COLO829 (cell line): Measurements from ENCODE around the gene SGSM1.

ENCODE experiments used
- DNase-seq: peaks from one replicate; pipeline ENCODE4 v3.0.0; 2012; ENCODE audit warnings: low spot score

The SGSM1 gene

GRCh38 chr22:24952837-24953383, 146.9 kb downstream of the SGSM1 start:
- peak; percentile 58 for DNase-seq

DNA sequence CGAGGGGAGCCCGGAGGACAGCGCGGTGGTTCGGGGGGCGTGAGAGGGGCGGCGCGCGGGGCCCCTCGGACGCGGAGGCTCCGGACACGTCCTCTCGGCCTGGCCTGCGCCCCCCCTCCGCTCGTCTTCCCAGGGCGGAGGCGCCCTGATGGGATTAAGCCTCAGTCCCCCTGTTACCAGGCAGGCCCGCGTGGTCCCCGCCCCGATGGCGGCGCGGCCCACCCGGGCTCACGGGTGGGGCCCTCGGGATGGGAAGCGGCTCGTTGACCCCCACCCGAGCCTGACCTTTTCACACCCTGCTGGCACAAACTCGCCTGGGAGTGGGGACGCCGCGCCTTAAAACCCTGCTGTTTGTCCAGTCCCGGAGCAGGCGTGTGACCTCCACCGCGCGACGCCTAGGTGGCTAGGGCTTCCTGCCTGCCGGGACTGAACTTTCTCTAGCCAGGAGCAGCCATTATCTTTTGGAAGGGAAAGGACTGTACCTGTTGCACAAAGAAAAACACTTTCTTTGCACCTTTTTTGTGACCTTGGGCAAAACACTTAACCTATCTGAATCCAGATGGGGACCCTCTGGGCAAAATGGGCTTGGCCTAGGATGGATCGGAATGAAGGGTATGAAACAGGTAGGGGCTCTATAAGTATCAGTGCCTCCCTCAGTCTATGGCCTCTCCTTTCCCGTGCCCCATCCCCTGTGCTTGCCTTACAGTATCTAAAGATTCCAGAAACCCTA, 147.5 kb downstream of the SGSM1 start:
- DNase-seq: no peak

- DNase-seq: no peak
Observed at GRCh38 chr22:24954114-24954463, 148.1 kb downstream of the SGSM1 start.

DNA sequence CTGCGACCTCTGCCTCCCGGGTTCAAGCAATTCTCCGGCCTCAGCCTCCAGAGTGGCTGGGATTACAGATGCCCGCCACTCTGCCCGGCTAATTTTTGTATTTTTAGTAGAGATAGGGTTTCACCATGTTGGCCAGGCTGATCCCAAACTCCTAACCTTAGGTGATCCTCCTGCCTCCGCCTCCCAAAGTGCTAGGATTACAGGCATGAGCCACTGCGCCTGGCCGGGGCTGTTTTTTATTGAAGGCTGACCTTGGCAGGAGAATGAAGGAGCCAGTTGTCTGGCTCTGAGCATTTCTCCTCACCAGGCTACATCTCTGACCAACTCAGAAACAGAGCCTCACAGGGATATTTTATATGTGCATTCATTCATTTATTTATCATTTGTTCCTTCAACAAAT, 148.8 kb downstream of the SGSM1 start:
- DNase-seq: no peak

DNA sequence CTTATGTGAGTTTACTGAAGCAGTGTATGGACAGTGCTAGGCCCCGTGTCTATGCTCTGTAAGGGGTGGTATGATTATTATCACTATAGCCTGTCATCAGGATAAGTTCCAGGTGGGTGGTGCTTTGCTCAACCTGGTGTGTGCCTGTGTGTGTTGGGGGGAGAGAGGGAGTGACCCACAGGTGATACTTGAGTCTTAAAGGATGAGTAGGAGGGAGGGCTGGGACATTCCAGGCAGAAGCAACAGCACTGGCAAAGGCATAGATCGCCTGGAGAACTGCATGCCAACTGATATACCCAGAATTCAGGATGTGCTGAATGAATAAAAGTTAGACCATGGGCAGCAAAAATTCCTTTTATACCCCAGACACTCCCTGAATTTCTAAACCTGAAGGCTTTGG, 151.0 kb downstream of the SGSM1 start:
- DNase-seq: no peak

GRCh38 chr22:24961217-24961844, 155.3 kb downstream of the SGSM1 start:
- no peak for DNase-seq

GRCh38 chr22:24962094-24962493, 156.1 kb downstream of the SGSM1 start:
- no peak for DNase-seq

DNA sequence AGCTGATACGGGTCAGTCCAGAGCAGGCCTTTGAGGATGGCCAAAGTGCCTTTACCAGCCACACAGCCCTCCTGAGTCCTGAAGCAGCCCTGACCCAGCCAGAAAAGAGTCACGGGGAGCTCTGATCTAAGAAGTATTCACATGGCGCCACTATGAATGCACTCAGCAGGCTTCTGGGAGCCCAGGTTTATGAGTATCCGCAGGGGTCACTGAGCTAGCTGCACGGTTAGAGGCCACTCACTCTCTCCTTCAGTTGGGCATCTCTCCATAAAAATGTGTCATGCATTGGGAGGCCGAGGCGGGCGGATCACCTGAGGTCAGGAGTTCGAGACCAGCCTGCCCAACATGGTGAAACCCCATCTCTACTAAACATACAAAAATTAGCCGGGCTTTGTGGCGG, 156.8 kb downstream of the SGSM1 start:
- DNase-seq: no peak

GRCh38 chr22:24964441-24964840, 158.4 kb downstream of the SGSM1 start:
- no peak for DNase-seq

GRCh38 chr22:24965822-24966626, 160.0 kb downstream of the SGSM1 start:
- no peak for DNase-seq

GRCh38 chr22:24968066-24968561, 162.1 kb downstream of the SGSM1 start:
- DNase-seq: no peak

DNA sequence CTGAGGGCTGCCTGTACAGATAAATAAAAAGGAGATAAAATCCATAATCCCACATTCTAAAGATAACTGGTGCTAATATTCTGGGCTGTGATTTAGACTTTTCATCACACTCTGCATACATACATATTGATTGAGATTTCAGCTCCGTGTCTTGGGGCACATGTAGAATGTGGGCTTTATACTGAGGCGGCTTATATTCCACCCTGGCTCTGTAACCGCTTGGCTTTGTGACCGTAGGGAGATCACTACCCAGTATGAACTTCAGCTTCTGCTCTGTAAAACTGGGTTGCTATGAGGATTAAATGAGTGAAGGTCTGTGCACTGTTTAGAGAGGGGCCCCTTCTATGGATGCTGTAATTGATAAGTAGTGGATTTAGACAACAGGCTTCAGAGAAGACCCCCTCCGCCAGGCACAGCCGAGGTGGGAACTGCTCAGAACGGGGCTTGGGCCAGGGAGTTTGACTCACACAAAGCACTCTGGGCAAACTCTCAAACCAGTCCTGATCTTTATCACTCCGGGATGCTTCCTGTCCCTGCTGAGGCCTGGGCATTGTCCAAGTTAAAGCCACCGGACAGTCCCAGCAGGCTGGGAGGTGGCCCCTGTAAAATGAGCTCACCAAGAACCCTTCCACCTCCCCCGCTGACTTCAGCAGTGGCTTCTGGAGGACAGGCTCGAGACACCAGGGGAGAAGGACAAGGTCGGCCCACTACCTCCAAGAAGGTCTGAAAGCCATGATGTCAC, 163.7 kb downstream of the SGSM1 start:
- no peak for DNase-seq

- no peak for DNase-seq
Observed at GRCh38 chr22:24972369-24972768, 166.4 kb downstream of the SGSM1 start.

DNA sequence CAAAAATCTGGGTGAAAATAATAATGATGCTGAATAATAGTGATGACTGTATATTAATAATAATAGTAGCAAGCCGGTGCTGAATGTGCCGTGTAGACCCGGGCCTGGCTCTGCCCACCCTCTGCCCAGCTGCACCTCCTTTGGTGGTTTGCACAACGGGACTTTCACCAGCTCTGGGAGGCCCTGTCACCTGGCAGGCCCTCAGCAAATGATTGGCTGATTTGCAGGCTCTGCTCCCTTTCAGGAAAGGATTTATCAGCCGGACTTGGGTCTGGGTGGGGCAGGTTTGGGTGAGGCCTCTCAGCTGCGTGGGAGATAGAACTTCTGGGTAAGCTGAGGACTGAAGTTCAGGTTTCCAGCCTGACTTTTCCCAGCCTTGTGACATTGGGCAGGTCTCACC, 167.9 kb downstream of the SGSM1 start:
- no peak for DNase-seq

DNA sequence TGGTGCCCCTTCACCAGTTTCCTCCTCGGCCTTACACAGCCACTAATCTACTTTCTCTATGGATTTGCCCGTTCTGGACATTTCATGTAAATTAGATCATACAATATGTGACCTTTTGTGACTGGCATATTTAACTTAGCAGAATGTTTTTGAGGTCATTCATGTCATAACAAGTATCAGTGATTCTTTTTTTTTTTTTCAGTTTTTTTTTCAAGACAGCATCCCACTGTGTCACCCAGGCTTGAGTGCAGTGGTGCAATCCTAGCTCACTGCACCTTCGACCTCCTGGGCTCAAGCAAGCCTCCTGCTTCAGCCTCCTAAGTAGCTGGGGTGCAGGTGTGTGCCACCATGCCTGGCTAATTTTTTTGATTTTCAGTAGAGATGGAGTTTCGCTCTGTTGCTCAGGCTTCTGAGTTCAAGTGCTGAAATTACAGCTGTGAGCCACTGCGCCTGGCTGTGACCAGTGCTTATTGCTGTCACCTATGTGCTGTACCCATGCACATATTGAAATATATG, 169.2 kb downstream of the SGSM1 start:
- no peak for DNase-seq

DNA sequence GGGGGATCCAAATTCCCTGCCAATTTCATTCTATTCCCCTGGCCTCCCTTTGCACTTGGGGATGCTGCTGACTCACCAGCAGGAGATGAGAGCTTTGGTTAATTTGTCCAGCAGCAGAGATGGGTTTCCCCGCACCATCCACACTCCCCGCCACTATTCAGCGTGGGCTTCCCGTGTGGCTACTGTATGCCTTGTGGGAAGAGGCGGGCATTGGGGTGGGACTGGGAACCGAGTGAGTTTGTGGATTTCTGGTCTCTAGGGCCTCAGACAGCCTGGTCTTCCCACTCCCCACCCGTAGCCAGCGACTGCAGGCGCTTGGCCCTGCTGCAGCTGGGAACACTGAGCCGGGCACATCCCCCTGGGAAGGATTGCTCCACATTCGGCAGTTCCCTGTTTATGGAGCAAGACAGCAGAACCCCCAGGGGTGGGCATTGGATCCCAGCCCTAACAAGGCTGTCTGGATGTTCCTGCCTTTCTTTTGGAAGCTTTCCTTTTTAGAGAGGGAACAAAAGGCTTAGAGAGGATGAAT, 169.9 kb downstream of the SGSM1 start:
- no peak for DNase-seq

DNA sequence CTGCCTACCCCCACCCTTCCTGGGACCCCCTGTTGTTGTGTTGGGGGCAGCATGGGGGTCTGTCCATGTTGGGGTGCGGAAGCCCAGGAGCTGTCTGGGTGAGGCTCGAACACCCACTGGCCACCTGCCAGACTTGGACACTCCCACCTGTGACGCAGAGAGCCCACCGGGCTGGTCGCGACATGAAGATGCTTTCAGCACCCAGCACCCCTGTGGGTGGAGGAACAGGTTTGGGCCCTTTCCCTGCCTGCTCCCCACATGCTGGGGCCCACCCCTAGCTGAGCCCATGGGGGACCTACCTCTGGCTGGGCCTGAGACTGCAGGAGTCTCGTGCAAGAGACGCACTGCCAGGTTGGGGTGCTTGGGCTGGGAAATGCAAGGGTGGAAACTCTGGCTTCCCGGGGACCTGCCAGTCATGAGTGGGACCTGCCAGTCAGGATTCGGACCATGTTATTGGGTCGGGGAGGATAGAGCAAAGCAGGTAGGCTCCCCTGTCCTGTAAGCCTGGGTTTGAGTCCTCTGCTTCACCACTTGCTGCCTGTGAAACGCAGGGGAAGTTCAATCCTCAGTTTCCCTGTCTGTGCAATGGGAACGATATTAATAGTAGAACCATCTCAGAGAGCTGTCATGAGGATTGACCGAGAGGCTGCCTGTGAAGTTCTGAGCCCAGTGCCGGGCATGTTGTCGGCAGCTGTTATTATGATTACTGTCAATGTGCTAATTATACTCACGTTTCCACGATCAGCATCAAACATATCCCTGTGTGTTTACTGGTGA, 170.6 kb downstream of the SGSM1 start:
- no peak for DNase-seq
